GM18867 (cell line): Measurements from ENCODE around the gene DNAJB6.

ENCODE experiments used
- ATAC-seq: cut with Tn5 transposase; IDR thresholded peaks from one replicate; pipeline ENCODE4 v1.9.1; 2021; ENCODE audit warnings: mild to moderate bottlenecking, moderate library complexity; ENCODE audit not compliant: unreplicated experiment

DNAJB6 gene

DNA sequence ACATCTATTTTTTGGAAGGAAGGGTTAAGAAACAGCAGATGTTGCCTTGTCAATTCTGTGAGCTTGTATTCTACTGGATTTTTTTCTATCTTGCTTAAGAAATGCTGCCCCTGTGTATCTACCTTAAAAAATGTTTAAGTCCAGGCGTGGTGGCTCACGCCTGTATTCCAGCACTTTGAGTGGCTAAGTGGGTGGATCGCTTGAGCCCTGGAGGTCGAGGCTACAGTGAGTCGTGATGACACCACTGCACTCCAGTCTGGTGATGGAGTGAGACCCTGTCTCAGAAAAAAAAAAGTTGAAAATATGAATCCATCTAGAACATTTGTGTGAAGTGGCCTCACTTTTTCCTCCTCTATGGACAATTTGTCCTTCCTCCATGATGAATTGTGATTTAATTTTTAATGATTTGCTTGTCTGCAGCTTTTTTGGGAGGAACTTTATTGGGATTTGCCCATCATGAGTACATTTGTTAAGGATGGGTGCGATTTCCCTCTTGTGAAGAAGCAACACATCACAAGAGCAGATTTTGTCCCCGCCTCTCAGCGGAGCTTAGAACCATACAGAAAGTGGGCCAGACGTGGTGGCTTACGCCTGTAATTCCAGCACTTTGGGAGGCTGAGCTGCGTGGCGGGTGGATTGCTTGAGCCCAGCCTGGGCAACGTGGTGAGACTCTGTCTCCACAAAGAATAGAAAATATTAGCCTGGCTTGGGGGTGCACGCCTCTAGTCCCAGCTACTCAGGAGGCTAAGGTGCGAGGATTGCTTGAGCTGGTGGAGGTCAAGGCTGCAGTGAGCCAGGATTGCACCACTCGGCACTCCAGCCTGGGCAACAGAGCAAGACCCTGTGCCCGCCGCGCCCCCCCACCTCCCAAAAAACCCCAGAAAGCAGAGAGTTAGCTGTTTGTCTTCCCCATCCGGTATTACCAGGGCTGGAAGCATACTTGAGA lies 57.7 kb downstream of the DNAJB6 start:
- ATAC-seq = no peak

DNA sequence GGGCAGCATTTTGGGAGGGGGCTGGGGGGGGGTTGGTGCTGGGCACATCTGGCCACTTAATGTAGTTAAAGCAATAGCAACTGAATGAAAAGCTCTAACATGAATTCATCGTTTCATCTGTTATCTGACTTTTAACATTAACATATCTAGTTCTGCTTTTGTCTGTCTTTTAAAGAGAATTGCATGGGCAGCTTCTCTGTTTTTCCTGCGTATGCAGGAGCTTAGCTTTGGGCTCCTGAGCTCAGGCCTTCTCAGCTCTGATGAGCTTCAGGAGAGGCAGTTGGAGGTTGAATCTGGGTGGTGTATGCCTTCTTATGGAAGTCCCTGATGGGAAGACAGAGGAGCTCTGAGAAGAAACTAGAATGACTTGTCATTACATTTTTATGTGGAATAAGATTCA lies 58.4 kb downstream of the DNAJB6 start:
- no peak for ATAC-seq

DNA sequence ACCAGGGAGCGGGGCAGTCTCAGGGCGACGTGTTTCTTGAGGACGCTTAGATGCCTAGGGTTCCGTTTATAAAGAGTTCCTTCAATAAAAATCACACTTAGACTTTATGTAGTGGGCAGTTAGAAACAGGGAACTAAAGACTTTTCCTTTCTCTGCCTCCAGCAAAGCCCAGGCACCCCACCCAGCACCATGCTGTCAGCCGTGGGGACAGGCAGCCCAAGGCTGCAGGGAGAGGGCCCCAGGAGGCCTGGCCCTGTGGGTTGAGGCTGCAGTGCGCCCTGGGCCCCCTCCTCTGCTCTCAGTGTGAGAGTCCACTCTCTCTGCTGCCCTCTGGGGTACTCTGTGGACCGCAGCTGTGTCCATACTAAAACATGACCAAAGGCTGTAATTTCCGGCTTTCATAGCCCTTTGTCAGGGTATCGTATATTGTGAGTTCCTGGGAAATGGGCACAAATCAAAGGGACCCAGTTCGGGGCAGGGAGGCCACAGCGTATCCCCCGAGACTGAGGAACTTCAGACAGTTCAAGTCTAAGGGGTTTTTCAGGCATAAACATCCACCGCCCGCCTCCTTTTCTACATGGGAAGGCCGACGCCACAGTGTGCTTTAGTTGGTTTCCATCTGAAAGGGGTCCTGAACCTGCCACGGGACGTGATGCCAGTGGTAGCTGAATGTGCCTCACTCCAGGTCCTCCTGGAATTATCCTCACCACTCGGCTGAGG lies 59.7 kb downstream of the DNAJB6 start:
- no peak for ATAC-seq

DNA sequence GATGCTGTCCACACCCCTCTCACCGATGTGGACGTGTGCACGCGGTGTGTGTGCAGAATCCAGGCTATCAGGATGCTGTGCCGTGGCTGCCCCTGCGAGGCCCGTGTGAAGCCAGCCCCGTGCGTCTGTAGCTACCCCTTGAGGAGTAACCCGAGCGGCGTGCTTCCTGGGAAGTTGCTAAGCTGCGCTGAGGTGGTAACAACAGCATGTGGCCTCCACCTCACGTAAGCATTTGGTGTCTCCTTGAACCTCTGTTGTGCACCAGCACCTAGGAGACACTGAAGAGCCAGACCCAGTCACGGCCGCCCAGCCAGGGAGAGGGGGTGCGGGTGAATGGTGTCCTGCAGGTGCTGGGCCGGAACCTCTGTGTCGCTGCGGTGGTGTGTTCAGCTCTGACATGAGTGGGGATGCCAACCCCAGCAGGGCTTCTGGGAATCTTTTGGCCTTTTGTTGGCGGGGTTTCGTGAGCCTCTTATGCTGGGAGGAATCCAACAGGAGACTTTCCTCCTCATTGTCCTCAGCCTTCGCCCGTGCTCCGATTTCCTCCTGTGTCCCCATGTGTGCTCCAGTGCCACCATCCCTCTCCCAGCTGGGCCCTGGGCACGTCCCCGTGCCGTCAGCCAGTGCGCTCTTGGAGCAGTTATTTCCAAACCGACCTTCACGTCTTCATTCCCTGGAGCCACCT lies 60.4 kb downstream of the DNAJB6 start:
- ATAC-seq = no peak

DNA sequence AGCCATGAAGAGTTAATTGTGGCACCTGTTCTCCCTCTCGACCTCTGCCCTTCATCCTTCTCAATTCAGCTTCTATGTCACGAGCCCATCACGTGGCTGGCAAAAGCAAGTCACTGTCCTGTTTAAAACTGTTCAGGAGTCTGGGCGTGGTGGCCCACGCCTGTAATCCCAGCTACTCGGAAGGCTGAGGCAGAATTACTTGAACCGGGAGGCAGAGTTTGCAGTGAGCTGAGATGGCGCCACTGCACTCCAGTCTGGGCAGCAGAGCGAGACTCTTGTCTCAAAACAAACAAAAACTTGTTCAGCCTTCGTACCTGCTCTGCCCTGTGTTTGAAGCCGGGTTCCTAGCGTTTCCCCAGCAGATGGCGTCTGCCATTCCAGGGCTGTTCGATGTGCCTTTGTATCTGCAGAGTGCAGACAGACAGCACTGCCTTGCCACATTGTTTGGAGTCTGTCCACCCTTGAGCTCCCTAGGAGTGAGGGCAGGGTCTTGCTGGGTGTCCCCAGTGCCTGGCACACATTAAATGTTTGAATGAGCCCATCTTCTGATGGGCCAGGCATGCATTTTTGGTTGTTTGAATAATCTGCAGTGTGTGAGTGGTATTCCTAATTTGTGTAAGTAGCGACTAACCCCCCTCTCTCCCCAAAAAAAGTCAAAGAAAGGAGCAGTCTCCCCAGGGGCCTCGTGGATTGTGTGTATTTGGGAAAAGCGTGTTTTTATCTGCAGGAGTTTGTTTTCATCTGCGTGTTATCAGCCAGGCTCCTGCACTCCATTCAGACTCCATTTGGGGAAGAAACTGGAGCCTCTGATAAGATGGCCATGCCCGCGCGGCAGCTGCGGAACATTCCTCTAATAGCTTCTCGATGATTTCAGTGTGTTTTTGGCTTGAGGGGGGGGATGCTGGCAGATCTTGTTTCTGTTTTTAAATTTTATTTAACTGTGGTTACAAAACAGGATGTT lies 61.2 kb downstream of the DNAJB6 start:
- no peak for ATAC-seq

DNA sequence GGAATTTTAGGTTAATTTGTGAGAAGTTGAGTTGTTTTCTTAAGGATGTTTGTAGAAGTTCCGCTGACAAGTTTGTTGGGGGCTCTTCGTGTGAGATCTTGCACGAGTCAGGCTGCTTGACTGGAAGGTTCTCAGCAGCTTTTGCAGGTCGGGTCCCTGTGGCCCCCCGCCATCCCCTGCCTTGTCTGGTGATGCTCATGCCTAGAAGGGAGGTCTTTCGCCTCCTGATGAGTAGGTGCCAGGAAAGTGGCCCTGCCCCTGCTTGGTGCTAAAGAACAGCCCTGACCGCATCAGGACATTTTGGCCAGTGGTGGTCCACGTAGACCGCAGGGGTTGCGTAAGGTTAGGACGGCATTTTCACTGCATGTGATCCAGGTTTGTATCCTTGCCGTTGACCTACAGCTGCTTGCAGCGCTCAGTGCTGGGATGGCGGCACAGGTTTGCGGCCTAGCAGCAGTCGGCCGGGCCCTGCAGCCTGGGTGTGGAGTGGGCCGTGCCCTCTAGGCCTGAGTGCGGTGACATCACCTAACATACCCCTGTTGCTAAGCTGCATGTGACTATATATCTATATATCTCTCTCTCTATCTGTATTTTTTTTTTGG lies 62.4 kb downstream of the DNAJB6 start:
- no peak for ATAC-seq

DNA sequence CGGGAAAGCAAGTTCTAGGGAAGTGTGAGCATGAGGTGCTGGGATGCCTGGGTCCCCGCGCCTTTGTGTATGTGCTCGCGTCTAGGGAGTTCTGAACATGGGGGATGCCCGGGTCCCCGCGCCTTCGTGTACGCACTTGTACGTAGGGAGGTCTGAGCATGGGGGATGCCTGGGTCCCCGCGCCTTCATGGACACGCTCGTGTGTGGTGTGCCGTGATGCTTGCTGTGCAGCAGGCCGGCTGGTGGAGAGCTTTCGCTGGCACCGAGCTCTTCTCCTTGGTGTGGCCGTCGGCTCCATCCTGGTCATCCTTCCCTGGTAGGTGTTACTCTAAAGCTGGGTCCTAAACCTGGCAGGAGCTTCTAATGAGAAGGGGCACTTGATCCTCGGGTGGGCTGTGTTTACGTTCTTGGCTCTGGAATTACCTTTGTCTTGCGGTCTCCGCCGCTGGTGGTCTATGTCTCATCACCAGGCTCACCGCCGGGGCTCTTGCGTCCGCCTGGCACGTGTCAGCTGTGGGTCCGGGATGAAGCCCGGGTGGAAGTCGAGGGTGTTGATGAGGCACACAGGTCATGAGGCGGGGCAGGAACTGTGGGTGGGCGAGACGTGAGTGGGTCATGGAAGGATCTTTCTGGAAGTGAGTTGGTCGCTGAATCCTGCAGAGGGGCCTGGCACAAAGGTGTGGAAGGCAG lies 63.5 kb downstream of the DNAJB6 start:
- ATAC-seq = no peak

DNA sequence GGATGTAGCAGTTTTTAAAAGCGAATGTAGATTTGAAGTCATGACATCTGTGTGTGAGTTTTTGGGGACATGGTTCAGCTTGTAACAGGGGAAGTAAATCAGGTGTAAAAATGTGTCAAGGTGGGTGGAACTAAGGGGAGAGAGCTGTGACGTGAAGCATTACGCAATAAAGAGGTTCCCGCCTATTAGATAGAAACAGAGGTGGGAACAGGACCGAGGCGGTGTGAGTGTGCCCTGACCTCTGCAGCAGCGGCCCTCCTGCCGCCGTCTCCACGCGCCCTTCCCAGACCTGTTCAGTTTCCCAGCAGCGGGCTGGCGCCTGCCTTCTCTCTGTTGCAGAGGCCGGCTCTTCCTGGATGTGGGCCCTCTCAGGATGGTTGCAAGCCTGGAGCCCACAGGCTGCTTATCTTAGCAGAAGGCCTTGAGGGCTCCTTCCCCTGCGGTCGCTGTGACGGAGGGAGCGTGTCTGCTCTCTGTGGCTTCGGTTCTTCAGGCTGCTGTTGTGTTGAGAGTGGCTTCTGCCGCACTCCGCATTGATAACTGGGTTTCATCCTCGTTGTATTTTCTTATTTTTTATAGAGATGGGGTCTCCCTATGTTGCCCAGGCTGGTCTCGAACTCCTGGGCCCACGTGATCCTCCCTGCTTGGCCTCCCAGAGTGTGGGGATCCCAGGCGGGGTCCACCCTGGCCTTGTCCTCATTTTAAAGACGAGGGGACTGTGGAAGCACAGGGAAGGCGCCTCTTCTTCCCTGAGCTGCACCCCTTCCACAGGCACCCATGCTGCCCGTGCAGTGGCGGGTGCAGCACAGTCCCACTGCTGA lies 65.0 kb downstream of the DNAJB6 start:
- ATAC-seq = no peak

DNA sequence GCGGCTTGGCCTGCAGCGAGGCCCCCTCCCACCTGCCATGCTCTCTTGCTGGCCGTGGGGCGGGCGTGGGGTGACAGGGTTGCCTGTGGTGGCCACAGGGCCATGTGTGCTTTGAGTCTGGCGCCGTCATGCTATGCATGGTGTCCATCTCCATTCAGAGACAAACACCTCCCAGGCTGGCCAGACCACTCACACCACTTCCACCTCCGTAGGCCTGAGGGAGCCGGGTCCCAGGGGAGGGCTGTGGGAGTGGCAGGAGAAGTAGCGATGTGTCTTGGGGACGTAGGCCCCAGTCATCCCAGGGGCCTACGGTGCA lies 65.5 kb downstream of the DNAJB6 start:
- no peak for ATAC-seq

DNA sequence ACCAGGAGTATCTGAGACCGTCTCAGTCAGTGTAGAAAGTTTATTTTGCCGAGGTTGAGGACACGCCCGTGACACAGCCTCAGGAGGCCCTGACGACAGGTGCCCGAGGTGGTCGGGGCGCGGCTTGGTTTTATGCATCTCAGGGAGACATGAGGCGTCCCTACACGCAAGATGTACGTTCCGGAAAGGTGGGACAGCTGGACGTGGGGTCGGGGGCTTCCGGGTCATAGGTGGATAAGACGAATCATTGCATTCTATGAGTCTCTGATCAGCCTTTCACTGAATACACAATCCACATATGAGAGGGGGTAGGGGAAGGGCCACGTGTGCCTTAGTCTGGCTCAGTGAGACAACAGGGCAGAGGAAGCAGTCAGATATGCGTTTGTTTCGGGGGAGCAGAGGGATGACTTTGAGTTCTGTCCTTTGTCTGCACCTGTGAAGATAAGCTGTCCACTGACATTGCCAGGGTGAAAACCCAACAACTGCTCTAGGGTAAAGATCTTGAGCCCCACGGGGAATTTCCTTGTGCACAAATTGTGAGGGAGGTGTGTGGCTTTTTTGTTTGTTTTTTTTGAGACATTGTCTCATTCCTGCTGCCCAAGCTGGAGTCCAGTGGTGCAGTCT lies 66.2 kb downstream of the DNAJB6 start:
- ATAC-seq = no peak

DNA sequence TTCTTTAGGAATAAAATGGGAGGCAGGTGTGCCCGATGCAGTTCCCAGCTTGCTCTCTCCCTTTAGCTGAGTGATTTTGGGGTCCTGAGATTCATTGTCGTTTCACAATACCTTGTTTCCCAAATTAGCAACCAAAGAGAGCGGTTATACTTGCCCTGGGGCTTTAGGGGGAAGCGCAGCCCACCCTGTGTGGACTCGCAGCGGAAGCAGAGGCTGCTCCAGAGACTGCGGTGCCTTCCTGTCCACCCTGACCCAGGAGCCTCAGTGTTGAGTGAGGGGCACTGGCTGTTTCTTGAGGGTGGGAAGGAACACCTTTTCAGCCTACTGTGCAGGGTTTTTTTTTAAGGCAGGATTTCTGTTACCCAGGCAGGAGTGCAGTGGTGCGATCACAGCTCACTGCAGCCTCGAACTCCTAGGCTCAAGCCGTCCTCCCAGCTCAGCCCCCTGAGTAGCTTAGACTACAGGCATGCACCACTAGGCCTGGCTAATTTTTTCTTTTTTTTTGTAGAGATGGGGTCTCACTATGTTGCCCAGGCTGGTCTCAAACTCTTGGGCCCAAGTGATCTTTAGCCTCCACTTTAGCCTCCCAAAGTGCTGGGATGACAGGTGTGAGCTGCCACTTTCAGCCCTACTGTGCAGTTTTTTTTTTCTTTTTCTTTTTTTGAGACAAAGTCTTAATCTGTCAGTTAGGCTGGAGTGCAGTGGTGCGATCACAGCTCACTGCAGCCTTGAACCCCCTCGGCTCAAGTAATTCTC lies 67.0 kb downstream of the DNAJB6 start:
- ATAC-seq = no peak

DNA sequence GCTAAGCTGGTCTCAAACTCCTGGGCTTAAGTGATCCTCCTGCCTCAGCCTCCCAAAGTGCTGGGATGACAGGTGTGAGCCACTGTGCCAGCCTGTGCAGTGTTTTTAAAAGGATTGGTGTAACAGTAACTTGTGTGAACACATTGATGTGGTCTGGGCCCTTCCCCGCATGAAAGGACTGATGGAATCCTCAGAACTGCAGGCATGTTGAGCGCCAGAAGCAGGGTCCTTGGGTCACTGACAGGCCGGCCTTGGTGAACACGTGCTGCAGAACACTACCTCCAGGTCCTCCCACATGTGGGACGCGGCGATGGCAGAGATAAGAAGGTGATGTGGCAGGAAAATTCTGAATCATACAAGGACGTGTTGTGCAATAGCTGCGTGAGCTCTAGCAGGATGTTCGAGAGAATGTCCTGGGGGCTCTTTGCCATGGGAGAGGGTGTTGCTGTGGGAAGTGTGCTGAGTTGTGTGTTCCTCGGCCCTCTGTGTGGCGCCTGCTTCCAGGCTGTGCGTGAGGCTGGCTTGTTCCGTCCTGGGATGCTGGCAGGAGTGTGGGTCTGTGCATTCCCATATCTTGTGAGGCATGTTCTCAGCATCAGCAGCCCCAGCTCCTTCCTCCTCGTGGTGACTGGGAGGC lies 68.2 kb downstream of the DNAJB6 start:
- no peak for ATAC-seq

DNA sequence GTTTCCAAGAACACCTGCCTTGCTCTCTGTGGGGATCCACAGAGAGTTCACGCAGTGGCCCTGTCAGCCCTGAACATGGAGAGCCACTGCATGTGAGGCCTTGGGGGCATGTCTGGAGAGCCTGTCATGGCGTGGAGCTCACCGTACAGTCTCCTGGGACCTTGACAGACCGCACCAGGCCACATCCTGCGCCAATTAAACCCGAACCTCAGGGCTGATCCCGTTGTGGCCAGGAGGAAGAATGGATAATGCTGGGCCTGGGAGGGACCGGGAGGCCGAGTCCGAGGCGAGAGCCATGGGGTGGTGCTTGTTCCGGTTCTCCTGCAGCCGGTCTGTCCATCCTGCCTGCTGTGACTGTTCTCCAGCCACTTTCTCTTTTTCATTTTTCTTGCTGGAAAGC lies 68.7 kb downstream of the DNAJB6 start:
- no peak for ATAC-seq

DNA sequence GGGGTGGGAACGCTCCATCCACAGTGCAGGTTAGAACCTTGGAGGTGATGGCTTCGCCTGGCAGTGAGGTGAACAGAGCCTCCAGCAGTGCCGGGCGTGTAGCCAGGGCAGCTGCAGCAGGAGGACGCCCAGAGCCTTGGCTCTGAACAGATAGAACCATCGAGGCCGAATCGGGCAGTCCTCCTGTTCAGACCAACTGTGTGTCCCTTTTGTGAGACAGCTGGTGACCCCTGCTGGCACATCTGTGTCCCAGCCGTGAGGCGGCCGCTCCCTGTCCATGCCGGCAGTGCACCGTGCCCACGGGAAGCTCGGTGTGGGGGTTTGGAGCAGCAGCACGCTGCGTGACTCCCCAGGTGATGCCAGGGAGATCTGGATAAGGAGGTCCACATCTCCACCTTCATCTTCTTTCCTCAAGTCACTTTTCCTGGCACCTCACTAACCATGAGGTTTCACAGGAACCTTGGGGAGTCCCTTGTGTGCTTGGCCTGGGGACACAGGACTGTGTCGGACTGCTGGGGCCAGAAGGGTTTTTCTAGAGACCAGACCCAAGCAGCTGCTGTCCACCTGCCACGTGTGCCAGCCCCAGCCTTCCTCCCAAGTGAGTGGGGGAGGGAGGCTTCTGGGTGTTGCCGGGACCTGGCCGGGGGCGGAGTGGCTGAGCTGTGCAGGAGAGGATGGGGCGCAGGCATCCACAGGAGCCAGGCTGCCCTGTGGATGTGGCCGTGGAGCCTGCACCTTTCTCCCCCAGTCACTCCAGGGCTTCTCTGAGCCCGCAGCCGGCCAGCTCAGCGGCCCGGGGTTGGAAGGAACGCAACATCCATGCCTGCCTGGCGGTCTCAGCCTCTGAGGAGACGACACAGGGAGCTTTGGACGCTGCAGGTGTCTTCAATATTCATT lies 69.4 kb downstream of the DNAJB6 start:
- ATAC-seq = no peak

DNA sequence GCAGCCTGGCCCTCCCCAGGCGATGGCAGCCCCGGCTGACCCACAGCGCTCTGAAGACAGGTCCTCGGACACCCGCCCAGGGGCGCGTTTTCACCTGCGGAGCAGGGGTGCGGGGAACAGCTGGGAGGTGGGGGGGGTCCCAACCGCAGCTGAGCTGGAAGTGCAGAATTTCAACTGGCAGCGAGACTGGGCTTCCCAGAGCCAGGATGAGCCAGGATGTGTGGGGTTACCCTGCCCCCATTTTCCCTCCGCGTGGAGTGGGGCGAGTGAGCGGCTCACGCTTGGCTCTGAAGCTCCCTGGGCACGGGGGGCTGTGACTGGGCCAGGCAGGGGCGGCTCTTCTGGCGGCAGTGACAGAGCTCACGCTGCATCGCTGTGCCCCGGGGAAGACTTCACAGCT lies 70.2 kb downstream of the DNAJB6 start:
- ATAC-seq = no peak
